HAP-1 (cell line): Measurements from ENCODE around the gene COL23A1.

Experiments
- DNase-seq, 2 experiments: peaks; one replicate each; pipeline ENCODE4 v3.0.0-alpha.2; 2016 to 2020; ENCODE audit warnings: low spot score in 2 of 2
- H3K27me3 ChIP-seq: fragments of 250-450 bp; sonication (Bioruptor Pico); 2 replicates; pipeline ENCODE4 v1.5.1; 2020; ENCODE audit warnings: low read depth, mild to moderate bottlenecking, moderate library complexity
- H3K36me3 ChIP-seq: fragments of 250-450 bp; sonication (Bioruptor Pico); replicated peaks from 2 replicates; pipeline ENCODE4 v1.5.1; 2020; ENCODE audit warnings: mild to moderate bottlenecking
- H3K4me1 ChIP-seq: fragments of 250-450 bp; sonication (Bioruptor Pico); 2 replicates; pipeline ENCODE4 v1.5.1; 2020; ENCODE audit warnings: mild to moderate bottlenecking
- H3K4me3 ChIP-seq: fragments of 250-450 bp; sonication (Bioruptor Pico); 2 replicates; pipeline ENCODE4 v1.5.1; 2020; ENCODE audit warnings: mild to moderate bottlenecking, moderate library complexity
- H3K9me3 ChIP-seq: fragments of 250-450 bp; sonication (Bioruptor Pico); 2 replicates; pipeline ENCODE4 v1.5.1; 2020; ENCODE audit warnings: mild to moderate bottlenecking, moderate library complexity
- in situ Hi-C: fragments of 300-500 bp; cut with MboI; formaldehyde crosslinking; loops from 3 replicates; pipeline ENCODE4 v1.14.3; 2020; ENCODE audit warnings: low sequenced_read_pairs, inconsistent platforms, mixed read lengths

COL23A1 gene

GRCh38 chr5:178527458-178528307 lies 62.5 kb downstream of the COL23A1 start:
- no peak for DNase-seq
- Histone ChIP-seq H3K36me3 (no peaks in the 10 kb centered on the region), H3K4me3 (no peak overlapping the region), H3K27me3 (no peaks in the 10 kb centered on the region), H3K4me1 (no peaks in the 10 kb centered on the region), H3K9me3 (no peaks in the 10 kb centered on the region)
- in situ Hi-C loops: no loop called here

DNA sequence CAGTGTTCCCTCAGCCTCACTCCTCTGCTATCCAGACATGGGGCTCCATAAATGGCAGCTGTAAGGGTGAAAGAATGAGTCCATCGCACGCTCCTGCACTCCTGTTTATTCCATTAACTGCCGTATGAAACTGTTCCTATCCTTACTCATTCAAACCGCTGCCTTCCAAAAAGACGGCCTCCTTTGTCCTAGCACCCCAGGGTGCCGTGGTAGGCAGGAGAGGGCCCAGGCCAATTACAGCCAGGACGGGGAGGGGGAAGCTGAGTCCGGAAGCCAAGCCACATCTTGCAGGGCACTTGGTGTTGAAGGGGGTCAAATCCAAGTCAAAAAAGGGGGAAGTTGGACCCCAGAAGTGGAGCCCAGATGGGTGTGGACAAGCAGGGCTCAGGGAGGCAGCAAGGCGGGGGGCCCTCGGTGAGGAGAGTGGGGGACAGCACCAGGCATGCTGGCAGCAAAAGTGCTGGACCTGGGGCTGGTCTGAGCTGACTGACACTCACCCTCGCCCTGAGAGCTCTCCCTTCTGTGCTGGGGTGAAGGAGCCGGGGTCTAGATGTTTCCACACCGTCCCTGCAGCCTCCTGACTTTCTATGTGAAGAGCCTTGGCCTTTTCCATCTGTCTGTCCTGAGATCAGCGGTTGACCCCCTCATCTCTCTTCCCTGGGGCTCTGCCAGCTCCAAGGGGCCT lies 63.3 kb downstream of the COL23A1 start:
- no peaks in the 10 kb centered on the region for H3K4me1 ChIP-seq
- no peaks in the 10 kb centered on the region for H3K36me3 ChIP-seq
- no peak overlapping the region for H3K4me3 ChIP-seq
- no peaks in the 10 kb centered on the region for H3K9me3 ChIP-seq
- DNase-seq: no peak
- in situ Hi-C loops: no loop called here
- H3K27me3 ChIP-seq: no peaks in the 10 kb centered on the region

DNA sequence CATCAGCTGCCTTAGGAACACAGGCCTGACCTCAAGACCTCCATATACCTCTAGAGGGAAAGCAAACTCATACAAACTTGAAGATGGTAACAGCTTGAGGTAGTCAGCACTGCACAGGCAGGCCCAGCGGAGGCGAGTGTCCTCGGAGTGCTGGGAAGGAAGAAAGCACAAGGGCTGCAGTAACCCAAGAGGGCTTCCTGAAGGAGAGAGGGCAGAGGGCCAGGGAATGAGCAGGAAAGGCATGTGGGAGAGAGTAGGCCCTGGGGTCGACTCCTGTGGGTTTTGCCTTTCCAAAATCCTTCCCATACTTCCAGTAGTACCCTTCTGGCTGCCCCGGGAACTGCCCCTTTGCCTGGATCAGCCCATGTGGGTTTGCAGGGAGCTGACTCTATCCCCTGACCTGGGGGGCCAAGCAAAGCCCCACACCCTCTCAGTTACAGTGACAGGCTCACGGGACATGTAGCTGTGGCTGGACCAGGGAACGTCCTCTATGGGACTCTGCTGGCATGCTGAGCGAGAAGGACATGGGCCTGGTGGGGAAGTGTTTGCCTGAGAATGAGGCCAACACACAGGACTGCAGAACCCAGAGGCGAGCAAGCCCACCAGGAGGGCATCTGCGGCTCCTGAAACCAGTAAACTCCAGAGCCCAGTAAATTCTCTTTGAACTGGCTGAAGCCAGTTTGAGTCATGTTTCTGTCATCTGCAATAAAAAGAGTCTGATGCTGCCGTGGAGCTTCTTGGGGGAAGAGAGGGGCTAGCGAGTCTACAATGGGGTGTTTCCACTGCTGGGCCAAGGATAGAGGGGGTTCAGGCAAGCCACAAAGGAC lies 64.1 kb downstream of the COL23A1 start:
- no peaks in the 10 kb centered on the region for H3K4me1 ChIP-seq
- in situ Hi-C loops: no loop called here
- H3K27me3 ChIP-seq: no peaks in the 10 kb centered on the region

DNA sequence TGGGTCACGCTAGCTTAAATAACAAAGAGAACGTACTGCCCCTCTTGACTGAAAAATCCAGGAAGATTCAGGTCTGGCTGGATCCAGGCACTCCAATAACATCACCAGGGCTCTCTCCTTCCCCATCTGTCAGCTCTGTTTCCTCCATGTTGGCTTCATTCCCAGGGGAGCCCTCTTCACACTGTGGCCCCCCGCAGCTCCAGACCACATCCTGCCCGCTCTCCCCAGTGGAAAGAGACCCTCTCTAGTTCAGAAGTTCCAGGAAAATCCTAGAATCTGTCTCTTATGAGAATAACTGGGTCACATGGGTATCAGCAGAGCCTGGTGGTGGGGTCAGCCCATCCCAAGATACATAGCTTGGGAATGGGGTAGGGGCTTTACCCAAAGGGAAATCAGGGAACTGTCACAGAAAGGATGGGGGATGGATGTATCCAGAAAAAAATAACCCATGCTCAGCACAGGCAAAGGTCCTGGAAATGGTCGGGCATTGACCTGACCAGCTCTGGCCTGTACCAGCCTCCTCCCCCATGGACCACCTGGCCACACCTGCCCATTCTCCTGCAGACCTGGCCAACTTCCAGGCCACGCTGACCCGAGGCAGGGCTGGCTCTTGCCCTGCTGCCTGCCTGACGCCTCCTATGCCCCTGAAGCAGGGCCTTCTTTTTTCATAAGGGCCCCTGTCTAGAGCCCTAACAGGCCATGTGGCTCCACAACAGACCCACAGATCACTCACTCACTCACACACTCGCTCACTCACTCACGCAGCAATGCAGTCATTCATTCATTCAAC lies 65.9 kb downstream of the COL23A1 start:
- Histone ChIP-seq H3K4me3 (no peak overlapping the region), H3K36me3 (no peaks in the 10 kb centered on the region), H3K27me3 (no peaks in the 10 kb centered on the region), H3K4me1 (no peaks in the 10 kb centered on the region), H3K9me3 (no peaks in the 10 kb centered on the region)
- no peak for DNase-seq
- in situ Hi-C loops: no loop called here

More for the DNA sequence above, 64.1 kb downstream of the COL23A1 start:
- no peaks in the 10 kb centered on the region for H3K9me3 ChIP-seq
- no peak for DNase-seq
- no peaks in the 10 kb centered on the region for H3K36me3 ChIP-seq
- H3K4me3 ChIP-seq: no peak overlapping the region

DNA sequence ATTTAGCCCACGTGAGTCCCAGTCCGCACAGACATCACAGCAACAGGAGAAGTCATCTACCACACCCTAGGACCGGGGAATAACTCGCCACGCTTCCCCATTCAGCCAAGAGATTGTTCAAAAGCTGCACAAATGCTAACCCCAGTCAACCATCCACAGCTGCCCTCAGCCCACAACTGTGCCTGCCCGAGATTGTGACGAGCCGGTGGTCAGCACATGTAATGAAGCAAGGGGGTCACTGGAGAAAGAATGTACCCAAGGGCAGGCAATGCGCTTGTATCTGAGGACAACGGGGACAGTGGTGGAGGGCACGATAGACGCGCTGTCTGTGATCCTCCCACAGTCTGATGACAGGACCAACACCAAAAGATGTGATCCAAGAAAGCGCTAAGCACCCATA lies 67.8 kb downstream of the COL23A1 start:
- Histone ChIP-seq H3K27me3 (no peaks in the 10 kb centered on the region), H3K4me3 (no peak overlapping the region), H3K36me3 (no peaks in the 10 kb centered on the region), H3K9me3 (no peaks in the 10 kb centered on the region), H3K4me1 (no peaks in the 10 kb centered on the region)
- no peak for DNase-seq
- in situ Hi-C loops: no loop called here

DNA sequence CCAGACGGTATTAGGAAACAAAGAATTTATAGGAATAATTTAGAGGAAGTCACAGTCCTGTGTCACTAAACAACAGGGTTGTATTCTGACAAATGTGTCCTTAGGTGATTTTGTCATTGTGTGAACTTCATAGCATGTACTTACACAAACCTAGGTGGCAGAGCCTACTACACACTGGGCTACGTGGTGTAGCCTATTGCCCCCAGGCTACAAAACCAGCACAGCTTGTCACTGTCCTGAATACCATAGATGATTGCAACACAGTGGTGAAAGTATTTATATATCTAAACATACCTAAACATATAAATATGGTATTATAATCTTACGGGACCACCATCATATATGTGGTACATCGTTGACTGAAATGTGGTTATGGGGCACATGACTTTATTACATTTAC lies 69.3 kb downstream of the COL23A1 start:
- no peak overlapping the region for H3K4me3 ChIP-seq
- H3K4me1 ChIP-seq: no peaks in the 10 kb centered on the region
- no peaks in the 10 kb centered on the region for H3K9me3 ChIP-seq
- in situ Hi-C loops: no loop called here
- H3K36me3 ChIP-seq: no peaks in the 10 kb centered on the region
- DNase-seq: no peak
- H3K27me3 ChIP-seq: no peaks in the 10 kb centered on the region

- DNase-seq: no peak
- Histone ChIP-seq H3K4me3 (no peak overlapping the region), H3K27me3 (no peaks in the 10 kb centered on the region), H3K4me1 (no peaks in the 10 kb centered on the region), H3K9me3 (no peaks in the 10 kb centered on the region), H3K36me3 (no peaks in the 10 kb centered on the region)
- in situ Hi-C loops: no loop called here
These were observed 70.4 kb downstream of the COL23A1 start for GRCh38 chr5:178519804-178520203.

DNA sequence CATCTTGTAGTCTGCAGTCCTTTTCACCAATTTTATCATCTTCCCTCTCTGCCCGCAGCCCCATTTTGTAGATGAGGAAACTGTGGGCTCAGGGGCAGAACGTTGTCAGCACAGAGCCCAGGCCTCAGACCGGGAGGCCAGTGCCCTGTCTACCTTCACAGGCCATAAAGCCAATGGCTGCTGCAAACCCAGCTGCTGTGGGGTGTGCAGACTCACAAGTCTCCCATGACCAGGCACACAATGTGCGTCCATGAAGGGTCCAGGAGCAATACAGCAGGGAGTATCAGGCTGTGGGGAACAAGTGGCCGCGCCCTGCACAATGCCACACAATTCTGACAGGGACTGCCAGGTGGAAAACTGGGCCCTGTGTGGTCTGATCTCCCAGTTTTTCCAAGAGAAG lies 71.0 kb downstream of the COL23A1 start:
- Histone ChIP-seq H3K36me3 (no peaks in the 10 kb centered on the region), H3K27me3 (no peaks in the 10 kb centered on the region), H3K9me3 (no peaks in the 10 kb centered on the region), H3K4me3 (no peak overlapping the region), H3K4me1 (no peaks in the 10 kb centered on the region)
- DNase-seq: no peak
- in situ Hi-C loops: no loop called here

DNA sequence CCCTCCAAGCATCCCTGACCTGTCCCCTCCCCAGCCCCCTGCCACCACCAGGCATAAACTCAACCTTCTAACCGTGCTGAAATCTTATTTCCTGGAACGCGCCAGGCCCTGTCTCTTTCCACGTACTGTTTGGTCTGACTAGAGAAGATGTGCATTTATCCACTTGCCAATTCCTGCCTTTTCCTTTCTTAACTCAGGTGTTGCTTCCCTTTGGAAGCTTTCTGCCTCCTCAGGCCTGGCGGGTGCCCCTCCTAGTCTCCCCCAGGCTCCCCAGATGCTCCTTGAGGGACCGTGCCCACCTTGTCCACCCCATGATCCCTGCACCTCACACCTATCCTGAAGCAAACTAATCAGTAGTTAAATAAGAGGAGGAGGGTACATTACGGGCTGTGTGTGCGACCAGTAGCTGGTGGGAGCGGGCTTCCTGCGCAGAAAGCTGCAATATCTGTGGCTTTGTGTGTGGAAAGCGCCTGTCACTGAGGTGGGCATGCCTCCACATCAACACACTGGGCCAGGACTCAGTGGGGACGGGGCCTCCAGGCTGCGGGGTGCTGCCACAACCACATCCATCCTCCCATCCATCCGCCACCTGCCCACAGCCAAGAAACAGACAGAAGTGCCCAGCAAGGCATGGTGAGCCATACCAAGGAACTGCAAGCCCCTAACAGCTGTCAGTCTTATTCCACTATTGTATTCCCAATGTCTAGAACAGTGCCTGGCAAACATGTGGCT lies 73.5 kb downstream of the COL23A1 start:
- in situ Hi-C loops: no loop called here
- no peak for DNase-seq
- Histone ChIP-seq H3K27me3 (no peaks in the 10 kb centered on the region), H3K4me3 (no peak overlapping the region), H3K9me3 (no peaks in the 10 kb centered on the region), H3K4me1 (no peaks in the 10 kb centered on the region), H3K36me3 (no peaks in the 10 kb centered on the region)

DNA sequence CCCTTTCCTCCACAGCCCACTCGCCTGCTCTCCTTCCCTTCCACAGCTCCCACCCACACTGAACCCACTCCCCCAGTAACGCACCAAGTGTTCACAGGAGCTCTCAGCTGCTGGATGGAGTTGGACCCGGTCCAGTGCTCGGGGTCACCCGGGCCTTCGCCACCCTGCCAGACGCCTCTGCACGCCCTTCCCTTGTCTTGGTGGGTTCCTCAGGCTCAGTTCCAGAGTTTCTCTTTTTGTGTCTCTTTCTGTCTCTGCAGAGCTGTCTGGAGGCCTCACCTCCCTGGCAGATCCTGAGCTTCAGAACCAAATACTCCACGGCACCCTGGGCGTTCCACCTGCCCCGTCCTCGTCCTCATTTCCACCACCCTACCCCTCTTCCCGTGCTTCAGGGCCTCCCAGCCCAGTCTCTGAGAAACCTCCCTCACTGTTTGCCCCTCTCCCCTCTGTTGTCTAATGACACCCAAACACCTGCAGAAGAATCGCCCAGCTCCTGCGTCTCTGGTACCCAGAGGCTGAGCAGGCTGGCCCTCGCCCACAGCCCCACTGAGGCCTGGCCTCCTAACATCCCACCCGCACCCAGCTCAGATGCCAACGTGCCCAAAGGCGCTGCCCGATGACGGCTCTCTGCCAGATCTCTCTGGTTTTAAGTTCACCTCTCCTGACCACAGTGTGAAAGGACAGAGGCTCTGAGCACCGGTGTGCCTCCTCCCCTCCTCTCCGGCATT lies 74.3 kb downstream of the COL23A1 start:
- Histone ChIP-seq H3K36me3 (no peaks in the 10 kb centered on the region), H3K4me1 (no peaks in the 10 kb centered on the region), H3K27me3 (no peaks in the 10 kb centered on the region), H3K9me3 (no peaks in the 10 kb centered on the region), H3K4me3 (no peak overlapping the region)
- no peak for DNase-seq
- in situ Hi-C loops: no loop called here

- Histone ChIP-seq H3K4me1 (no peaks in the 10 kb centered on the region), H3K36me3 (no peaks in the 10 kb centered on the region), H3K4me3 (no peak overlapping the region), H3K9me3 (no peaks in the 10 kb centered on the region), H3K27me3 (no peaks in the 10 kb centered on the region)
- in situ Hi-C loops: no loop called here
- DNase-seq: no peak
These were observed 75.3 kb downstream of the COL23A1 start for GRCh38 chr5:178514851-178515418.

- no peaks in the 10 kb centered on the region for H3K4me1 ChIP-seq
- in situ Hi-C loops: no loop called here
- H3K36me3 ChIP-seq: no peaks in the 10 kb centered on the region
- DNase-seq: no peak
- H3K4me3 ChIP-seq: no peak overlapping the region
- H3K9me3 ChIP-seq: no peaks in the 10 kb centered on the region
- H3K27me3 ChIP-seq: no peaks in the 10 kb centered on the region
These were observed 79.0 kb downstream of the COL23A1 start for GRCh38 chr5:178511172-178511571.
